ENCODE results near the gene RAB6C. TPM values are rescaled to one million over a fixed set of nuclear protein-coding genes. Genes with fewer than 3 reads are reported as not detected.
"Not testable (repeated sequence)": the region's sequence is repeated elsewhere in the genome, so short reads cannot be mapped to it uniquely, and the experiment has no call there.

The RAB6C gene
- total RNA-seq, 1 donor from 2014 or later: 0.10 TPM

- not testable (repeated sequence) for DNase-seq
These were observed 17.3 kb downstream of the RAB6C start for GRCh38 chr2:129996657-129997237.

GRCh38 chr2:129998771-129999170, 19.3 kb downstream of the RAB6C start:
- DNase-seq: not testable (repeated sequence)

- DNase-seq: peak; percentile 28
These were observed 26.4 kb downstream of the RAB6C start for GRCh38 chr2:130005862-130006261.

GRCh38 chr2:130016701-130017100, 37.2 kb downstream of the RAB6C start:
- not testable (repeated sequence) for DNase-seq

GRCh38 chr2:130019402-130019801, 39.9 kb downstream of the RAB6C start:
- DNase-seq: no peak

- not testable (repeated sequence) for DNase-seq
These were observed 40.6 kb downstream of the RAB6C start for GRCh38 chr2:130020069-130020468.

GRCh38 chr2:130025931-130026330, 46.5 kb downstream of the RAB6C start:
- not testable (repeated sequence) for DNase-seq

Other genes with a start within 250 kb of the RAB6C start
- not detected for gene POTEF, start 149.6 kb downstream of the RAB6C start, total RNA-seq
- 1.0 TPM for gene CCDC74B, start 165.4 kb downstream of the RAB6C start, total RNA-seq
- 22.5 TPM for gene SMPD4, start 201.9 kb downstream of the RAB6C start, total RNA-seq
- 106 TPM for gene MZT2B, start 202.6 kb downstream of the RAB6C start, total RNA-seq
- not detected for gene TUBA3E, start 218.8 kb downstream of the RAB6C start, total RNA-seq

Data from tongue (tissue), 2 donors.